ENCODE results near the gene SSUH2.
"Not testable (repeated sequence)": the region's sequence is repeated elsewhere in the genome, so short reads cannot be mapped to it uniquely, and the experiment has no call there.

DNA sequence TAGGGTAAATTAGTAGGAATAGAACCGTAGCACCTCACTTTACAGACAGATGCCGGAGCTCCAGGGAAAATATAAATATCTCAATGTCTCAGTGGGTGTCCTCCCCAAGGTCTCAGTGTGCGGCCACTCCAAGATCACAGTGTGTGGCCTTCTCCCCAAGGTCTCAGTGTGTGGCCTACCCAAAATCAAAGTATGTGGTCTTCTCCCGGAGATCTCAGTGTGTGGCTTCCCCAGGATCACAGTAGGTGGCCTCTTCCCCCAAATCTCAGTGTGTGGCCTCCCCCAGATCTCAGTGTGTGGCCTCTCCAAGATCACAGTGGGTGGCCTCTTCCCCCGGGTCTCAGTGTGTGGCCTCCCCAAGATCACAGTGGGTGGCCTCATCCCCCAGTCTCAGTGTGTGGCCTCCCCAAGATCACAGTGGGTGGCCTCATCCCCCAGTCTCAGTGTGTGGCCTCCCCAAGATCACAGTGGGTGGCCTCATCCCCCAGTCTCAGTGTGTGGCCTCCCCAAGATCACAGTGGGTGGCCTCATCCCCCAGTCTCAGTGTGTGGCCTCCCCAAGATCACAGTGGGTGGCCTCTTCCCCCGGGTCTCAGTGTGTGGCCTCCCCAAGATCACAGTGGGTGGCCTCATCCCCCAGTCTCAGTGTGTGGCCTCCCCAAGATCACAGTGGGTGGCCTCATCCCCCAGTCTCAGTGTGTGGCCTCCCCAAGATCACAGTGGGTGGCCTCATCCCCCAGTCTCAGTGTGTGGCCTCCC is 10.2 kb upstream of the SSUH2 start:
- TF ChIP-seq, protein P1, sequence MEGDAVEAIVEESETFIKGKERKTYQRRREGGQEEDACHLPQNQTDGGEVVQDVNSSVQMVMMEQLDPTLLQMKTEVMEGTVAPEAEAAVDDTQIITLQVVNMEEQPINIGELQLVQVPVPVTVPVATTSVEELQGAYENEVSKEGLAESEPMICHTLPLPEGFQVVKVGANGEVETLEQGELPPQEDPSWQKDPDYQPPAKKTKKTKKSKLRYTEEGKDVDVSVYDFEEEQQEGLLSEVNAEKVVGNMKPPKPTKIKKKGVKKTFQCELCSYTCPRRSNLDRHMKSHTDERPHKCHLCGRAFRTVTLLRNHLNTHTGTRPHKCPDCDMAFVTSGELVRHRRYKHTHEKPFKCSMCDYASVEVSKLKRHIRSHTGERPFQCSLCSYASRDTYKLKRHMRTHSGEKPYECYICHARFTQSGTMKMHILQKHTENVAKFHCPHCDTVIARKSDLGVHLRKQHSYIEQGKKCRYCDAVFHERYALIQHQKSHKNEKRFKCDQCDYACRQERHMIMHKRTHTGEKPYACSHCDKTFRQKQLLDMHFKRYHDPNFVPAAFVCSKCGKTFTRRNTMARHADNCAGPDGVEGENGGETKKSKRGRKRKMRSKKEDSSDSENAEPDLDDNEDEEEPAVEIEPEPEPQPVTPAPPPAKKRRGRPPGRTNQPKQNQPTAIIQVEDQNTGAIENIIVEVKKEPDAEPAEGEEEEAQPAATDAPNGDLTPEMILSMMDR (IDR thresholded peaks at IDR 0.05): not testable (repeated sequence)
- TF ChIP-seq POLR2A (IDR thresholded peaks at IDR 0.05): not testable (repeated sequence)

Data from esophagus squamous epithelium (tissue), 4 donors.